Activated CD4-positive, alpha-beta memory T cell treated with anti-CD3 and anti-CD28 coated beads for 36 hours (primary cell): ENCODE data around the gene CDC42EP5. TPM values are rescaled to one million over a fixed set of nuclear protein-coding genes. Genes with fewer than 3 reads are reported as not detected.

Experiments
- CTCF ChIA-PET: fragments of 350-600 bp; sonication (Branson Sonifier 250); formaldehyde crosslinking; loops from one replicate; lab custom pipeline; 2021; ENCODE audit warnings: antibody characterized with exemption, inconsistent platforms; lab: Charles Lee
- POLR2A ChIA-PET: fragments of 350-600 bp; sonication (Branson Sonifier 250); formaldehyde crosslinking; loops from one replicate; lab custom pipeline; 2021; ENCODE audit warnings: antibody characterized with exemption; lab: Charles Lee
- DNase-seq: peaks from one replicate; pipeline ENCODE4 v3.0.0-alpha.2; 2020
- H3K27ac Mint-ChIP-seq: one replicate; pipeline ENCODE4 v1.8.0; 2021; ENCODE audit warnings: mixed read lengths
- H3K27me3 Mint-ChIP-seq: one replicate; pipeline ENCODE4 v1.8.0; 2021; ENCODE audit warnings: mixed read lengths
- H3K36me3 Mint-ChIP-seq: one replicate; pipeline ENCODE4 v1.8.0; 2021; ENCODE audit warnings: mixed read lengths
- H3K4me1 Mint-ChIP-seq: one replicate; pipeline ENCODE4 v1.8.0; 2021; ENCODE audit warnings: low read depth, mixed read lengths
- H3K4me3 Mint-ChIP-seq: one replicate; pipeline ENCODE4 v1.8.0; 2021; ENCODE audit warnings: mild to moderate bottlenecking, mixed read lengths
- H3K9me3 Mint-ChIP-seq: one replicate; pipeline ENCODE4 v1.8.0; 2021; ENCODE audit warnings: mixed read lengths
- intact Hi-C: fragments of 100-400 bp; cut with micrococcal nuclease; formaldehyde crosslinking; loops from one replicate; pipeline ENCODE4 v1.15.1; 2023
- total RNA-seq, 2 experiments: library from RNA; stranded (reverse); gene quantifications; one replicate each; pipeline ENCODE4 v1.2.3, GENCODE V29; 2021

Gene CDC42EP5
- total RNA-seq, 2 experiments from 2014 or later, result not detected

GRCh38 chr19:54435551-54436016 is 37.5 kb downstream of the CDC42EP5 start:
- Mint-ChIP-seq H3K27me3 (no peaks in the 10 kb centered on the region), H3K36me3 (no peaks in the 10 kb centered on the region), H3K9me3 (no peaks in the 10 kb centered on the region), H3K4me1 (peaks cover 14% of the 10 kb centered on the region), H3K27ac (no peak overlapping the region), H3K4me3 (no peak overlapping the region)
- no peak for DNase-seq
- ChIA-PET POLR2A (no interaction called here), CTCF (no interaction called here)
- intact Hi-C loops, result no loop called here

DNA sequence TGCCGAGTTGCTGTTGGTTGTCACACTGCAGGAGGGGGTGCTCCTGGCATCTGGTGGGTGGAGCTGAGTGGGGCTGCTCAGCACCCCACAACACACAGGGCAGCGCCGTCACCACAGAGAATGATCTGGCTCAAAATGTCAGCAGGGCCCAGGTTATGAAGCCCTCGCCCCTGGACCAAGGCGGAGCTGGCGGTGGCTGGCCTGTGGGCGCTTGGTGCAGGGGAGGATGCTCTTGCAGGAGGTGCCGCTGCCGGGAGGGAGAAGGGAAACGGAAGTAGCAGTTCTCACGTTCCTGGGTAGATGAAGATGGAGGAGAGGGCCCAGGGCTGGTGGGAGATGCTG is 38.3 kb downstream of the CDC42EP5 start:
- Mint-ChIP-seq H3K9me3 (no peaks in the 10 kb centered on the region), H3K27me3 (no peaks in the 10 kb centered on the region), H3K27ac (no peak overlapping the region), H3K36me3 (no peaks in the 10 kb centered on the region), H3K4me1 (peaks cover 14% of the 10 kb centered on the region), H3K4me3 (no peak overlapping the region)
- CTCF ChIA-PET, result no interaction called here
- POLR2A ChIA-PET, result no interaction called here
- intact Hi-C loops, result no loop called here
- DNase-seq, result peak; percentile 19

- H3K27ac Mint-ChIP-seq, result no peak overlapping the region
- H3K4me1 Mint-ChIP-seq, result peaks cover 14% of the 10 kb centered on the region
- POLR2A ChIA-PET, result interaction anchor here (1.9 kb wide), 1 partner anchor 15 kb away, joined by 5 read pairs; the partner anchor contains the start of gene LENG8
- no peak for DNase-seq
- H3K9me3 Mint-ChIP-seq, result no peaks in the 10 kb centered on the region
- H3K27me3 Mint-ChIP-seq, result peaks cover 2% of the 10 kb centered on the region
- H3K4me3 Mint-ChIP-seq, result no peak overlapping the region
- no peaks in the 10 kb centered on the region for H3K36me3 Mint-ChIP-seq
- intact Hi-C loops, result no loop called here
- CTCF ChIA-PET, result interaction anchor here (0.9 kb wide), 1 partner anchor 46 kb away, joined by 3 read pairs; no protein-coding TSS in a partner anchor
Observed at GRCh38 chr19:54434112-54434872, 38.8 kb downstream of the CDC42EP5 start.

DNA sequence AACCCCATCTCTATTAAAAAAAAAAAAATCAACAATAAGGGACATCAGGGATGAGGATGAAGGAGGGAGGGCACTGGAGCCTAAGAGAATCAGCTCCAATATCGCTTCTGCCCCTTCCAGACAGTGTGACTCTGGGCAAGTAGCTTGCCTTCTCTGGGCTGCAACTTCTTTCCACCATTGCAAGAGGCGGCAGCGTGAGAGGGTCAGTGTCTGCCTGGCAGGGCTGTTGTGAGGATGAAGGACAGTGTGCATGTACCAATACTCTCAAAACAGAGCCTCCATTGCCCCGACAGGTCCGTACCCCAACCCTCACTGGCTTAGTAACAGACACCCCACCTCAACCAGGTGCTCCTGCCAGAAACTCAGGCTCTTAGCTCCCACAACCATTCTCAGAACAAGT is 39.4 kb downstream of the CDC42EP5 start:
- no peak overlapping the region for H3K27ac Mint-ChIP-seq
- H3K9me3 Mint-ChIP-seq, result no peaks in the 10 kb centered on the region

GRCh38 chr19:54432144-54432738 is 40.9 kb downstream of the CDC42EP5 start:
- DNase-seq, result no peak
- intact Hi-C loops, result no loop called here
- Mint-ChIP-seq H3K36me3 (no peaks in the 10 kb centered on the region), H3K4me1 (peaks cover 14% of the 10 kb centered on the region), H3K27me3 (peaks cover 7% of the 10 kb centered on the region), H3K4me3 (no peak overlapping the region), H3K27ac (no peak overlapping the region), H3K9me3 (no peaks in the 10 kb centered on the region)
- POLR2A ChIA-PET, result interaction anchor here (1.9 kb wide), 1 partner anchor 17 kb away, joined by 5 read pairs; the partner anchor contains the start of gene LENG8
- CTCF ChIA-PET, result no interaction called here

More for the DNA sequence above, 39.4 kb downstream of the CDC42EP5 start:
- POLR2A ChIA-PET, result interaction anchor here (1.9 kb wide), 1 partner anchor 15 kb away, joined by 5 read pairs; the partner anchor contains the start of gene LENG8
- Mint-ChIP-seq H3K4me1 (peaks cover 14% of the 10 kb centered on the region), H3K4me3 (no peak overlapping the region), H3K36me3 (no peaks in the 10 kb centered on the region), H3K27me3 (peaks cover 6% of the 10 kb centered on the region)
- CTCF ChIA-PET, result interaction anchor here (0.9 kb wide), 1 partner anchor 45 kb away, joined by 3 read pairs; no protein-coding TSS in a partner anchor
- intact Hi-C loops, result no loop called here
- DNase-seq, result no peak

DNA sequence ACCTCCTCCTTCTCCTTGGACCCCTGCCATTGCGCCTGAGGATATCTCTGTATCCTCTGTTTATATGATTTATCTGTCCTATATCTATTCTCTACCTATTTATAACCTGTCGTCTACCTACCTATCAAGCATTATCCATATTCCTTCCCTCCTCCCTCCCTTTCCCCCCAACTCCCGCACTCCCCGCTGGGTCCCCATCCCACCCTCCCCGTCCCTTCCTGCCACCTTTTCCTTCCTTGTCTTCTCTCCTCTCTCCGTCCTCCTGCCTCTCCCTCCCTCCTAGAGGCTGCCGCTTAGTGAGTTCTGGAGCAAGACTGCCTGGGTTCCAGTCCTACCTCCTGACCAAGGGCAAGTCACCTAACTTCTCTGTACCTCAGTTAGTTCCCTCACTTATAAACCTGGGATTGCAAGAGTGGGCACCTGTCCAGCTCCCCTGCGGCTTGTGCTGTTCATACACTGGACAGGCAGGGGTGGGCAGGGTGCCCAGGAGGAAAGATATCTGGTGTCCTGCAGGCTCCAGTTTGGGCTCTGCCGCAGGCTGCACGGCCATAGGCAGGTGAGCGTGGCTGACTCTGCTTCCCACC is 41.7 kb downstream of the CDC42EP5 start:
- ChIA-PET POLR2A (no interaction called here), CTCF (interaction anchor here (1.0 kb wide), 1 partner anchor 9 kb away, joined by 3 read pairs; no protein-coding TSS in a partner anchor)
- Mint-ChIP-seq H3K36me3 (no peaks in the 10 kb centered on the region), H3K4me3 (peak overlapping the region; percentile 43), H3K27me3 (peaks cover 12% of the 10 kb centered on the region), H3K4me1 (peaks cover 14% of the 10 kb centered on the region), H3K27ac (no peak overlapping the region), H3K9me3 (no peaks in the 10 kb centered on the region)
- intact Hi-C loops, result no loop called here
- no peak for DNase-seq

- Mint-ChIP-seq H3K27me3 (peaks cover 17% of the 10 kb centered on the region), H3K36me3 (no peaks in the 10 kb centered on the region), H3K4me3 (peak overlapping the region; percentile 43), H3K27ac (no peak overlapping the region), H3K9me3 (no peaks in the 10 kb centered on the region), H3K4me1 (peaks cover 14% of the 10 kb centered on the region)
- intact Hi-C loops, result no loop called here
- CTCF ChIA-PET, result interaction anchor here (1.0 kb wide), 1 partner anchor 10 kb away, joined by 3 read pairs; no protein-coding TSS in a partner anchor
- POLR2A ChIA-PET, result no interaction called here
- DNase-seq, result peak; percentile 58
Observed at GRCh38 chr19:54430306-54431254, 42.5 kb downstream of the CDC42EP5 start.

DNA sequence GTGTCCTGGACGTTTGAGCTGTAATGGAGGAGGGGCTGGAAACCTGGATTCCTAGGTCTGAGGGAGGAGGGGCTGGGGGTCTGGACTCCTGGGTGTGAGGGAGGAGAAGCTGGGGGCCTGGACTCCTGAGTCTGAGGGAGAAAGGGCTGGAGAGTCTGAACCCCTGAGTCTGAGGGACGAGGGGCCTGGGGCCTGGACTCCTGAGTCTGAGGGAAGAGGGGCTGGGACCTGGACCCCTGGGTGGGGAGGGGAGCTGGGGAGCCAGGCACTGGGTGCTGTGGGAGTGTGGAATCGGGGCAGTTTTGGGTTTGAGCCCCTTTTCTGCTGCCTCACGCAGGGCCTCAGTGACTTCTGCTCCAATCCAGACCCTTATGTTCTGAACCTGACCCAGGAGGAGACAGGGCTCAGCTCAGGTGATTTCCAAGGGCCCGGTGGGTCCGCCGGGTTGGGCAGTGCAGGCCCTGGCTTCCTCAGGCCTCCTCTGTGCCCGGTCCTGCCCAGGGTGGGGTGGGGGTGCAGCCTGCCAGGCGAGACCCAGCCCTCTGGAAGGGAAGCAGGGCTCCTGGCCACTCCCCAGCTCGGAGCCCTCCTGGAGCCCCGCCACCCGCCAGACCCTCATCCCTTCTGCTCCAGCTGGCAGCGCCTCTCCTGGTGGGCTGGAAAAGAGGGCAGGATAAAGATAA is 43.4 kb downstream of the CDC42EP5 start:
- Mint-ChIP-seq H3K36me3 (no peaks in the 10 kb centered on the region), H3K4me1 (peaks cover 8% of the 10 kb centered on the region), H3K27ac (no peak overlapping the region), H3K9me3 (no peaks in the 10 kb centered on the region), H3K27me3 (peaks cover 20% of the 10 kb centered on the region), H3K4me3 (no peak overlapping the region)
- POLR2A ChIA-PET, result no interaction called here
- CTCF ChIA-PET, result no interaction called here
- no peak for DNase-seq
- intact Hi-C loops, result no loop called here

- CTCF ChIA-PET, result no interaction called here
- intact Hi-C loops, result no loop called here
- POLR2A ChIA-PET, result no interaction called here
- Mint-ChIP-seq H3K27ac (no peak overlapping the region), H3K36me3 (no peaks in the 10 kb centered on the region), H3K4me3 (no peak overlapping the region), H3K4me1 (peaks cover 4% of the 10 kb centered on the region), H3K27me3 (peaks cover 25% of the 10 kb centered on the region), H3K9me3 (no peaks in the 10 kb centered on the region)
- no peak for DNase-seq
Observed at GRCh38 chr19:54429176-54429495, 44.0 kb downstream of the CDC42EP5 start.

- H3K9me3 Mint-ChIP-seq, result no peaks in the 10 kb centered on the region
- peaks cover 27% of the 10 kb centered on the region for H3K27me3 Mint-ChIP-seq
- DNase-seq, result no peak
- intact Hi-C loops, result no loop called here
- H3K27ac Mint-ChIP-seq, result no peak overlapping the region
- POLR2A ChIA-PET, result interaction anchor here (0.9 to 1.5 kb wide), 2 partner anchors 12 to 20 kb away, joined by 4 read pairs; partner anchors contain the start of gene LENG8
- peaks cover 2% of the 10 kb centered on the region for H3K4me1 Mint-ChIP-seq
- H3K4me3 Mint-ChIP-seq, result no peak overlapping the region
- CTCF ChIA-PET, result interaction anchor here (0.6 kb wide), 1 partner anchor 15 kb away, joined by 3 read pairs; no protein-coding TSS in a partner anchor
- H3K36me3 Mint-ChIP-seq, result no peaks in the 10 kb centered on the region
Observed at GRCh38 chr19:54428323-54429175, 44.5 kb downstream of the CDC42EP5 start.
